Keratinocyte (primary cell): ENCODE measurements around the gene C5.

Experiments
- CTCF ChIP-seq, 3 experiments: IDR thresholded peaks in 1 of 3; conservative IDR thresholded peaks in 1 of 3; optimal IDR thresholded peaks in 1 of 3; 2 replicates in 2 of 3; 3 replicates in 1 of 3; pipeline versions ENCODE3 to v1.5.1; 2011; ENCODE audit warnings: low read length in 3 of 3, mild to moderate bottlenecking in 3 of 3, moderate library complexity in 2 of 3, control low read depth in 1 of 3, inconsistent platforms in 1 of 3; ENCODE audit not compliant: insufficient read depth in 2 of 3; ENCODE audit errors: extremely low read depth in 1 of 3
- EZH2 ChIP-seq: IDR thresholded peaks from one replicate; pipeline ENCODE4 v1.6.1; 2012; ENCODE audit warnings: inconsistent platforms, mild to moderate bottlenecking, low read length, moderate library complexity

- no peak for TF ChIP-seq CTCF (optimal IDR thresholded peaks at IDR 0.05 in 1 of 3, IDR thresholded peaks at IDR 0.05 in 1 of 3, conservative IDR thresholded peaks at IDR 0.05 in 1 of 3; ENCODE audit: extremely low read depth in 1 of 3, insufficient read depth in 2 of 3, low read length in 3 of 3)
- TF ChIP-seq EZH2, result no peak
These were observed 38.5 kb upstream of the C5 start for GRCh38 chr9:121088576-121088975.
